RWPE1 (cell line): ENCODE results near the gene EED.
A peak's percentile ranks its signal among the peaks of the same experiment; 100 is the strongest.
"Not testable (repeated sequence)": the region's sequence is repeated elsewhere in the genome, so short reads cannot be mapped to it uniquely, and the experiment has no call there.

Source experiments
- CTCF ChIA-PET: fragments of 350-600 bp; sonication (Branson Sonifier 250); formaldehyde crosslinking; extraction: SDS; loops from one replicate; lab custom pipeline; 2021; lab: Yijun Ruan, JAX
- POLR2A ChIA-PET: fragments of 400-600 bp; formaldehyde crosslinking; extraction: SDS; loops from one replicate; lab custom pipeline; 2020; ENCODE audit warnings: antibody characterized with exemption; ENCODE audit not compliant: low non-redundant PET; lab: Yijun Ruan, JAX
- DNase-seq: peaks from one replicate; pipeline ENCODE4 v3.0.0; 2012; ENCODE audit warnings: low spot score
- H3K27ac ChIP-seq: fragments of 450-650 bp; 2 replicates; pipeline ENCODE4 v1.5.1; 2017
- CTCF ChIP-seq: fragments of 450-650 bp; conservative IDR thresholded peaks from 2 replicates; pipeline ENCODE4 v1.5.1; 2017; ENCODE audit warnings: low read depth, mild to moderate bottlenecking

Gene EED

GRCh38 chr11:86278226-86278625, 33.7 kb downstream of the EED start:
- POLR2A ChIA-PET = no interaction called here
- no peak overlapping the region for H3K27ac ChIP-seq
- CTCF ChIA-PET = interaction anchor here (0.6 kb wide), 1 partner anchor 295 kb away, joined by 5 read pairs; no protein-coding TSS in a partner anchor
- DNase-seq = no peak
- no peak for TF ChIP-seq CTCF

- no peak for DNase-seq
- TF ChIP-seq CTCF = no peak
- ChIA-PET CTCF (no interaction called here), POLR2A (no interaction called here)
- no peak overlapping the region for H3K27ac ChIP-seq
Observed at GRCh38 chr11:86279747-86280146, 35.2 kb downstream of the EED start.

GRCh38 chr11:86287468-86287796, 42.9 kb downstream of the EED start:
- TF ChIP-seq CTCF = no peak
- DNase-seq = no peak
- ChIA-PET CTCF (no interaction called here), POLR2A (no interaction called here)
- no peak overlapping the region for H3K27ac ChIP-seq

- no peak overlapping the region for H3K27ac ChIP-seq
- POLR2A ChIA-PET = no interaction called here
- no peak for DNase-seq
- CTCF ChIA-PET = interaction anchor here (0.6 to 1.9 kb wide), 4 partner anchors 247 to 791 kb away, joined by 4 to 9 read pairs (median 6); partner anchors contain the start of gene CCDC83
- no peak for TF ChIP-seq CTCF
Observed at GRCh38 chr11:86288776-86289507, 44.4 kb downstream of the EED start.

- CTCF ChIA-PET = interaction anchor here (0.6 to 1.9 kb wide), 4 partner anchors 248 to 790 kb away, joined by 4 to 9 read pairs (median 6); partner anchors contain the start of gene CCDC83
- H3K27ac ChIP-seq, DNase-seq, POLR2A ChIA-PET: not testable (repeated sequence)
Observed at GRCh38 chr11:86289508-86290280, 45.1 kb downstream of the EED start.

GRCh38 chr11:86291466-86292262, 47.1 kb downstream of the EED start:
- H3K27ac ChIP-seq = no peak overlapping the region
- ChIA-PET CTCF (interaction anchor here (0.6 to 0.7 kb wide), 2 partner anchors 10 to 21 kb away, joined by 3 to 4 read pairs; no protein-coding TSS in a partner anchor), POLR2A (no interaction called here)
- TF ChIP-seq CTCF = peak; percentile 56
- DNase-seq = peak; percentile 45
